GM19324 (cell line): Measurements from ENCODE around the gene HACD4.
"Not testable (repeated sequence)": the region's sequence is repeated elsewhere in the genome, so short reads cannot be mapped to it uniquely, and the experiment has no call there.

ENCODE experiments used
- ATAC-seq: cut with Tn5 transposase; IDR thresholded peaks from one replicate; pipeline ENCODE4 v1.9.1; 2021; ENCODE audit warnings: mild to moderate bottlenecking, moderate library complexity; ENCODE audit not compliant: unreplicated experiment, low FRiP score

The HACD4 gene

DNA sequence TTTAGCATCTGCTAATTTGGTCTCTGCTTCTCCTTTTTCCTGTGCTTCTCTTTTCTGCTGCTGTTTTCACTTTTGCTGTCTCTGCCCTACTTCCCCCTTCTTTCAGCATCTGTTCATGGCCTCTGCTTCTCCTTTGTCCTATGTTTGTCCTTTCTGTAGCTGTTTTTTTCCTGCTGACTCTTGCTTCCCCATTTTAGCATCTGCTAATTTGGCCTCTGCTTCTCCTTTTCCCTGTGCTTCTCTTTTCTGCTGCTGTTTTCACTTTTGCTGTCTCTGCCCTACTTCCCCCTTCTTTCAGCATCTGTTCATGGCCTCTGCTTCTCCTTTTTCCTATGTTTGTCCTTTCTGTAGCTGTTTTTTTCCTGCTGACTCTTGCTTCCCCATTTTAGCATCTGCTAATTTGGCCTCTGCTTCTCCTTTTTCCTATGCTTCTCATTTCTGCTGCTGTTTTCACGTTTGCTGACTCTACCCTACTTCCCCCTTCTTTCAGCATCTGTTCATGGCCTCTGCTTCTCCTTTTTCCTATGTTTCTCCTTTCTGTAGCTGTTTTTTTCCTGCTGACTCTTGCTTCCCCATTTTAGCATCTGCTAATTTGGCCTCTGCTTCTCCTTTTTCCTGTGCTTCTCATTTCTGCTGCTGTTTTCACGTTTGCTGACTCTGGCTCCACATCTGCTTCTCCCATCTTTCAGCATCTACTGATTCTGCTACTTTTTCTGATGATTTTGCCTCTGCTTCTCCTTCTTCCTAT, 57.1 kb downstream of the HACD4 start:
- ATAC-seq = not testable (repeated sequence)

GRCh38 chr9:20973246-20973947, 58.0 kb downstream of the HACD4 start:
- not testable (repeated sequence) for ATAC-seq

DNA sequence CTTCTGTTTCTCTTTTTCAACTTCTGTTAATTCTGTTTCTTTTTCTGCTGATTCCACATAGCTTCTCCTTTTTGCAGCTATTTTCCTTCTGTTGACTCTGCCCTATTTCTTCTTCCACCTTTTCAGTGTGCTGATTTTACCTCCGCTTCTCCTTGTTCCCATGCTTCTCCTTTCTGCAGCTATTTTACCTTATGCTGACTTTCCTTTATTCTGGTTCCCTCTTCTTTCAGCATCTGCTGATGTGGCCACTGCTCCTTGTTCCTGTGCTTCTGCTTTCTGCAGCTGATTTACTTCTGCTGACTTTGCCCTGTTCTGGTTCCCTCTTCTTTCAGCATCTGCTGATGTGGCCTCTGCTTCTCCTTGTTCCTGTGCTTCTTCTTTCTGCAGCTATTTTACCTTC, 58.8 kb downstream of the HACD4 start:
- no peak for ATAC-seq

- no peak for ATAC-seq
Measured at GRCh38 chr9:20962536-20963225, 68.8 kb downstream of the HACD4 start.

- no peak for ATAC-seq
Measured at GRCh38 chr9:20950707-20951106, 80.7 kb downstream of the HACD4 start.
